MG63 (cell line): ENCODE measurements around the gene ADAMTS12. TPM values are rescaled to one million over a fixed set of nuclear protein-coding genes. Genes with fewer than 3 reads are reported as not detected.

ENCODE experiments used
- DNase-seq: peaks from one replicate; pipeline ENCODE4 v3.0.0-alpha.2; 2020
- H3K27me3 ChIP-seq: fragments of 250-450 bp; sonication (Bioruptor Pico); 2 replicates; pipeline ENCODE4 v1.5.1; 2020; ENCODE audit warnings: mild to moderate bottlenecking, moderate library complexity
- H3K36me3 ChIP-seq: fragments of 250-450 bp; sonication (Bioruptor Pico); 2 replicates; pipeline ENCODE4 v1.5.1; 2020; ENCODE audit warnings: mild to moderate bottlenecking, moderate library complexity
- H3K4me3 ChIP-seq: fragments of 250-450 bp; sonication (Bioruptor Pico); 2 replicates; pipeline ENCODE4 v1.5.1; 2020; ENCODE audit warnings: mild to moderate bottlenecking, moderate library complexity
- H3K9me3 ChIP-seq: fragments of 250-450 bp; sonication (Bioruptor Pico); 2 replicates; pipeline ENCODE4 v1.5.1; 2020; ENCODE audit warnings: mild to moderate bottlenecking, moderate library complexity
- total RNA-seq: library from RNA; depleted of rRNA; stranded (reverse); fragments of >200 nt; shearing (Covaris generic); gene quantifications from 2 replicates; pipeline ENCODE4 v1.2.3, GENCODE V29; 2014; ENCODE audit warnings: low replicate concordance

The ADAMTS12 gene
- total RNA-seq, 1 experiment from 2014 or later: 11.8 TPM

DNA sequence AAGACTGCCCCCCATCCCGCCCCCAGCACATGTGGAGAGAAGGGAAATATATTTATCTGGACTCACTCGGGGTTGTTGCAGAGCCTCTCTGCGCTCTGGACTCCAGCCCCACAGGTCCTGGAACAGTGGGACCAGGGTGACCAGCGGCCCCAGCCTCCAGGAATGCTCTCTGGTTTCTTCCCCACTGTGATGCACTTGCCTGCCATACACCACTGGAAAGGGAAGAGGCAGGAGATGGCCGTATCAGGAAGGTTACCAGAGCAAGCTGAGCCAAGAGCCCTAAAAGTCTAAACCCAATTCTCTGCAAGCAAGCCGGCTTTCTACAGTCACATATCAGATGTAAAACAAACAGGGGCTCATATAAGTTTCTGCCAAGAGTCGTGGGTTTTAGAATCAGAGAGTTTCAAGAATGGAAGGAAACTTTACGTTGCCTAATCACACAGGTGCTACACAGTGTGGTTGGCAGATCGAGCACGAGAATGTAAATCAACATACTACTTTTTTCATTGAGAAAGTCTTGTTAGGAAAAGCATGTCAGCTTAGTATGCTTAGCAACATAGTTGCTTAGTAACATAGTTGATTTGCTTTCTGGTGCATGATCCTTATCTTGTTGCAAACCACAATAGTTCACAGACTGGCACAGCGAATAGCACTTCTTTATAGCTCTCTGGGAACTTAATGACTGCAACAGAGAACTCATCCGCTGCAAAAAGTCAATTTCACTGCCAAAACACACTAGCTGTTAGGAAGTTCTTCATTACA is 249.9 kb downstream of the ADAMTS12 start:
- no peak overlapping the region for H3K4me3 ChIP-seq
- no peaks in the 10 kb centered on the region for H3K27me3 ChIP-seq
- DNase-seq: no peak
- H3K9me3 ChIP-seq: peaks cover 3% of the 10 kb centered on the region; the same call in 1 of the 2 replicates
- no peaks in the 10 kb centered on the region for H3K36me3 ChIP-seq

GRCh38 chr5:33639474-33639873 is 252.3 kb downstream of the ADAMTS12 start:
- H3K4me3 ChIP-seq: no peak overlapping the region
- H3K27me3 ChIP-seq: no peaks in the 10 kb centered on the region
- DNase-seq: no peak
- peaks cover 3% of the 10 kb centered on the region; the same call in 1 of the 2 replicates for H3K9me3 ChIP-seq
- no peaks in the 10 kb centered on the region for H3K36me3 ChIP-seq

DNA sequence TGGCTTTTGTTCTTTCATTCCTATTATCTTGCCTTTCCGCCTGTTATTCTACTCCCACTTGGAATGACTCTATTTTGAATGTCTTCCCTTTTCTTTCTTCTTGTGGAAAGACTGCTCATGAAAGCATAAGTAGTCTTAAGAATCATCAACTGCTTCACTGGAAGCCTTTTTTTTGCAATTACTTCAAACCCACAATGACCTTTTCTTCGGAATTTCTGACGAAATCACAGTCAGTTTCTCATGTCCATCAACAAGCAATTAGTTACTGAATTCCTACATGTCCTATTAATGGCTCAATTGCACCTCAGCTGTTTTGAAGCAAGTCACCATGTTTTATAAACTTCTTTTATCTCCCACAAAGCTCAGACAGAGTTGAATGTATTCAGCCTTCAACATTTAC is 254.8 kb downstream of the ADAMTS12 start:
- Histone ChIP-seq H3K9me3 (no peaks in the 10 kb centered on the region), H3K36me3 (no peaks in the 10 kb centered on the region), H3K4me3 (no peak overlapping the region), H3K27me3 (no peaks in the 10 kb centered on the region)
- DNase-seq: no peak

DNA sequence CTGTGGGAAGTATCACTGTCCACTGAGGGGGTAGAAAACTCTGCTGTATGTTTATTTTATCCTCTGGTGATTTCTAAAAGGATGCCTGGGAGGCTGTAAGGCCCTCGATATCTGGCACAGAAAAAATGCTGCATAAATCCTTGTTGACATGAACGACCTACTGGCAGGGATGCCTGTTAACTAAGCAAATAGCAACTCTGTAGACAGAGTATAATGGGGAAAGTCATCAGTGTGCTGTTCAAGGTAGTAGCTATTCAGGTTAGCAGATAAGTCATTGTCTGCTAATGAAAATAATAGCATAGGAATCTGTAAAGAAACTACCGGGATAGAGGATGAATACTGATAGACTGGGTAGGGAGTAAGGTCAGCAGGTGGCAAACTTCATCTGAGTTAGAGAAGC is 256.2 kb downstream of the ADAMTS12 start:
- no peaks in the 10 kb centered on the region for H3K9me3 ChIP-seq

DNA sequence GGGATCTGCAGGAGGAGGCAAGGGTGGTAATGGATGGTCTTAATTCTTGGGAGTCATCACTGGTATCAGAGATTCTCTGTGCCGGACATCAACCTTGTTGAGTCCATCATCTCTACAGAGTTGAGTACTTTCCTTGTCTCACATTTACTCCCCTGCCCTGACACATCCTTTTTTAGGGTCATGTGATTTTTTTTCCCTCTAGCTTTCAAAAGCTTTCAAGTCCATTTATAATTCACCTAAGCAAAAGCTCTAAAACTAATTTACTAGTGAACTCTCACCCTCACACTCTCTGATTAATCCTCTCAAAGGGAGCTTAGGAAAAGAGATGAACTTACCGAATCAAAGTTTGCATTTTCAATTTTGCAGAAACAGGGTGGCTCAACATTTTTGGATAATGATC is 258.1 kb downstream of the ADAMTS12 start:
- DNase-seq: no peak
- H3K36me3 ChIP-seq: no peaks in the 10 kb centered on the region

More for the DNA sequence above, 256.2 kb downstream of the ADAMTS12 start:
- H3K36me3 ChIP-seq: no peaks in the 10 kb centered on the region
- no peak overlapping the region for H3K4me3 ChIP-seq
- no peaks in the 10 kb centered on the region for H3K27me3 ChIP-seq
- DNase-seq: no peak

DNA sequence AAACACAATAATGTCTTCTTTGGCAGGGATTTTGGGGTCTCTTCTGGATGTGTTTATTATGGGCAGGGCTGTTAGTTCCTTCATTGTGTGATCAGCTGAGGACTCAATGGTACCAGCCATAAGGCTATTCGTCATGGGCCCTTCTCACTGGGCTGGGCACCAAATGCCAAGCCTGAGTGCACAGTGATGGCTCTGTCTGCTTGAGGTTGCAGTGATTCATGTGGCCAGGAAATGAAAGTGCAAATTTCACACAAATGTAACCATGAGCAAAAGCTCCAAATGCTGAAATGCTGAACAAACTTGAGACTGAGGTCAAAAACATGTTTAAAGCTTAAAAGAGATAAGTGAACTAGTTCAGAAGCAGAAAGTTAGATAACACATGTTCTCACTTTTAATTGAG is 260.0 kb downstream of the ADAMTS12 start:
- no peak for DNase-seq
- H3K4me3 ChIP-seq: no peak overlapping the region
- H3K36me3 ChIP-seq: no peaks in the 10 kb centered on the region
- peaks cover 2% of the 10 kb centered on the region; the same call in 1 of the 2 replicates for H3K27me3 ChIP-seq
- no peaks in the 10 kb centered on the region for H3K9me3 ChIP-seq

More for the DNA sequence above, 258.1 kb downstream of the ADAMTS12 start:
- Histone ChIP-seq H3K4me3 (no peak overlapping the region), H3K9me3 (no peaks in the 10 kb centered on the region), H3K27me3 (no peaks in the 10 kb centered on the region)

DNA sequence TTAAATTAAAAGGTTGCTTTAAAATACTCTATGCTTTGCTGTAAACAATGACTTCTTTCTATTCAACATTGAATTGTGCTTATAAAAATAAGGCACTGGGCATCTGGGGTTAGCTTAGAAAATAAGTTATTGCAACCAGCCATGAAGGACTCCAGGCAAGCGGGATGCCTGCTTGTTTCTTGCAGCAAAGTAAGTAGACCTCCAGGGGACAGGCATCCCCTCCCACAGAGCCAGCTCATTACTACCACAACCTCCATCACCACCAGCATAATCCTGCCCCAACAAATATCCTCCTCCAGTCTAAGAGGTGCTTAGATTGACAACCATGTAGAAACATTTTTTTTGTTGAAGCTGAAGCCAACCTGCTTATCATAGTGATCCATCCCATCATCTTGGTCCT is 260.7 kb downstream of the ADAMTS12 start:
- Histone ChIP-seq H3K36me3 (no peaks in the 10 kb centered on the region), H3K27me3 (peaks cover 2% of the 10 kb centered on the region; the same call in 1 of the 2 replicates), H3K4me3 (no peak overlapping the region), H3K9me3 (no peaks in the 10 kb centered on the region)
- no peak for DNase-seq

DNA sequence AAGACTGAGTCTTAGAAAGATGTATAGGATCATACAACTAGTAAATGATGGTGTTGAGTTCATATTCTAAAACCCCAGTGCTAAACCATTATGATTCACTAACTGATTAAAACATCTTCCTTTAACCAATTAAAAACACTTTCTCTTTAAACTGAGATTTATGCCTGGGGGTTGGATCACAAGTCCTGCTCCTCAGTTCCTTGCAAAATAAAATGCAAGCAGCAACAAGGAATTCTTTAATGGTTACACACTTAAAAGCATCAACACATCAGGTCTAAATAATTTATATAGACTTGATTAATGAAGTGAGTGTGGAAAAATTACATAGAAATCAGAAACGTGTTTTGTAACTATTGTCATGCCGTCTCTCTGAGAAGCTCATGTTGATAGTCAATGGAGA is 261.8 kb downstream of the ADAMTS12 start:
- H3K36me3 ChIP-seq: no peaks in the 10 kb centered on the region
- peaks cover 2% of the 10 kb centered on the region; the same call in 1 of the 2 replicates for H3K27me3 ChIP-seq
- DNase-seq: no peak
- H3K9me3 ChIP-seq: no peaks in the 10 kb centered on the region
- H3K4me3 ChIP-seq: no peak overlapping the region

DNA sequence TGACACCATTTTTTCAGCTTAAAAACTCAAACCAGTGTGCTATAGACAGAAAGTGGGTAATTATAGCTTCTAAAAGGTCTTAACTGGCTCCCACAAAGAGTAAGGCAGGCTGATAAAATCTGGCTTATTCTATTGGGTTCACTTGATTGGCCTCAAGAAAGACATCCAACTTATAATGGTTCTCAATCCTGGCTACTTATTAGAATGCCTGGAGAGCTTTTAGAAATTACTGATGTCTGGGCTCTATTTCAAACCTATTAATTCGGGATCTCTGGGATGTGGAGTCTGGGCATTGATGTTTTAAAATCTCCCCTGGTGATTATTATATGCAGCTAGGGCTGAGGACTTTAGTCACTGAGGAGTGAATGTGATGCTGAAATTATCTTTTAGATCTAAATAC is 263.0 kb downstream of the ADAMTS12 start:
- no peak for DNase-seq
- no peak overlapping the region for H3K4me3 ChIP-seq
- peaks cover 2% of the 10 kb centered on the region; the same call in 1 of the 2 replicates for H3K27me3 ChIP-seq
- no peaks in the 10 kb centered on the region for H3K36me3 ChIP-seq
- no peaks in the 10 kb centered on the region for H3K9me3 ChIP-seq

GRCh38 chr5:33621514-33621913 is 270.3 kb downstream of the ADAMTS12 start:
- H3K4me3 ChIP-seq: no peak overlapping the region
- no peaks in the 10 kb centered on the region; the same call in 1 of the 2 replicates for H3K27me3 ChIP-seq
- H3K36me3 ChIP-seq: no peaks in the 10 kb centered on the region
- no peak for DNase-seq
- H3K9me3 ChIP-seq: no peaks in the 10 kb centered on the region

- DNase-seq: no peak
- Histone ChIP-seq H3K4me3 (no peak overlapping the region), H3K9me3 (no peaks in the 10 kb centered on the region), H3K27me3 (no peaks in the 10 kb centered on the region; the same call in 1 of the 2 replicates), H3K36me3 (no peaks in the 10 kb centered on the region)
These were observed 277.8 kb downstream of the ADAMTS12 start for GRCh38 chr5:33614039-33614438.

GRCh38 chr5:33612386-33612785 is 279.4 kb downstream of the ADAMTS12 start:
- H3K9me3 ChIP-seq: no peaks in the 10 kb centered on the region
- no peaks in the 10 kb centered on the region; the same call in 1 of the 2 replicates for H3K27me3 ChIP-seq
- DNase-seq: no peak
- no peaks in the 10 kb centered on the region for H3K36me3 ChIP-seq
- H3K4me3 ChIP-seq: no peak overlapping the region

DNA sequence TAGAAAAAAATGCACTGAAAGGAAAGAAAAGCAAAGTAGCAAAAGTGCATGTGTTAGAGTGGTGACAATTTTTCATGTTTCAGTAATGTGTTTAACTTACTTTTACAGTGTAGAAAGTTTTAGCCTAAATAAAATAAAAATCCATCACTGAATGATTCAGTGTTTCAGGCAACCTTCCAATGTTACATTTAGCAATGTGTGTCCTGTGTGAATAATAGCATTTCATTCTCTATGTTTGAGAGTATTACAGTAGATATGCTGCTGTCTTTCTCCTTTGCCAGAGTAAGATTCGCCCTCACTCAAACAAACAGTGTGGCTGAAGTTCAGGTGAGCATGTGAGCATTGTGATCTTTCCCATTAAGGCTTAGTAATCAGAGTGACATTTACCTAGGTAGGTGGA is 279.9 kb downstream of the ADAMTS12 start:
- Histone ChIP-seq H3K36me3 (no peaks in the 10 kb centered on the region), H3K27me3 (no peaks in the 10 kb centered on the region; the same call in 1 of the 2 replicates), H3K9me3 (no peaks in the 10 kb centered on the region), H3K4me3 (no peak overlapping the region)
- DNase-seq: no peak

DNA sequence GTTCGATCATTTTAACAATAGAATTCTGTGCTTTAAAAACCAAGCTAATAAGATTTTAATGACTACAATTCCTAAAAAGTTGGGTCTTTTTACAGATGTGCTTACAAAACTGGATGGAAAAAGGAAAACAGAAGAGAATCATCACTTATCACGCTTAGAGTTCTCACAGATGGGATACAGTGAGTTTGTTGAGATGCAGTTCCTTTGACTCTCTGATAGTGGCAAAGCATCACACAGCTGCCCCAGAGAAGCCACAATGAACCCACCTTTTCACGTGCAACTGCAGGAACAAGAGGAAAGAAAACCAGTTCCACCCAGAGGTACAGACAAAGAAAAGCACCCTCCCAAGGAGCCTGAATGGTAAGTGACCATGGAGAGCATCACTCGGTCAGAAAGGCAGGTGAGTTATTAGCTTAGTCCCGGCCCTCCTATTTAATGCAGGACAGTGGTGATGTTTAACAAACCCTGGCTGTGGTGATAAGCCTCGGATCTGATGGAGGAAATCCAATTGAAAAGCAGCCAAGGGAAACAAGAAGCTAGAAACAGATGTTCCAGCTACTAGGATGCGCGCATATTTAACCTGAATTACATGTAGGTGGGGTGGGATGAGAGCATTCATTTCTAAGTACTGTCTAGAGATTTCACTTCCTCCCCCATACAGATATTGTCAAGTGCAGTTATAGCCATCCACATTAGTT is 283.3 kb downstream of the ADAMTS12 start:
- Histone ChIP-seq H3K9me3 (no peaks in the 10 kb centered on the region), H3K27me3 (no peaks in the 10 kb centered on the region; the same call in 1 of the 2 replicates), H3K36me3 (no peaks in the 10 kb centered on the region), H3K4me3 (no peak overlapping the region)
- DNase-seq: no peak

DNA sequence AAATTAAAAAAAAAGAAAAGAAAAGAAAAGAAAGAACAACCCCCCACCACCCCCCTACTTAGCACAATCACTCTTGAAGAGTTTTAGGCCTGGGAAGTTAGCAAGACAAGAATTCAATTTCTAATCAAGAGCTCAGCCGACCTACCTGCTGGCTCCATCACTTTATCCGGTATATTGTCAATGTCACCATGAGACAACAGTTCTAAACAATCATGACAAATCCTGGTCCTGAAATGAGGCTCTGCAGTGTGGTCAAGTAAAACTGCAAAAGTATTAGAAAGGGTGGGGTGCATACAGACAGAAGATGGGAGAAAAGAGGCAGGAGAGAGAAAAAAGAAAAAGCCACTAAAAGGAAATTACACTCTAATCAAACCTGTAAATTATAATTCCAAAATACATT is 287.3 kb downstream of the ADAMTS12 start:
- H3K4me3 ChIP-seq: no peak overlapping the region
- H3K27me3 ChIP-seq: no peaks in the 10 kb centered on the region
- DNase-seq: no peak
- H3K9me3 ChIP-seq: no peaks in the 10 kb centered on the region
- H3K36me3 ChIP-seq: no peaks in the 10 kb centered on the region

DNA sequence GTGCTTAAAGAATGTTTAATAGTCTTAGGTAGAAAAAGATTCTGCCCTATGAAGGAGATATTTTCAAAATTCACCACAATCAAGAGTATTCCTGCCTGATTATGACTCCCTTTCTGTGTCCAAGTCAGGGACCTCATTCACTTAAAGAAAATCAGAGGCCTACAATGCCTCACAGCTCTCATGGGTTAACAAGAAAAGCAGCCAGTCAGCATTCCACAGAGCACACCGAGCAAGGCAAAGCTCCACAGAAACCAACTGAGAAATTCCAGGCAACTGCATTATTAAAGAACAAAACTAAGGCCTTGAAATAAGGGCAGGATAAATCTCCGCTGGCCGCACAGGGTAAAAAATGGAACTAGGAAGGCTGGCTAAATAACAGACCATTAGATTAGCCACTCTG is 289.9 kb downstream of the ADAMTS12 start:
- DNase-seq: no peak
- Histone ChIP-seq H3K4me3 (no peak overlapping the region), H3K27me3 (no peaks in the 10 kb centered on the region), H3K9me3 (no peaks in the 10 kb centered on the region), H3K36me3 (no peaks in the 10 kb centered on the region)

DNA sequence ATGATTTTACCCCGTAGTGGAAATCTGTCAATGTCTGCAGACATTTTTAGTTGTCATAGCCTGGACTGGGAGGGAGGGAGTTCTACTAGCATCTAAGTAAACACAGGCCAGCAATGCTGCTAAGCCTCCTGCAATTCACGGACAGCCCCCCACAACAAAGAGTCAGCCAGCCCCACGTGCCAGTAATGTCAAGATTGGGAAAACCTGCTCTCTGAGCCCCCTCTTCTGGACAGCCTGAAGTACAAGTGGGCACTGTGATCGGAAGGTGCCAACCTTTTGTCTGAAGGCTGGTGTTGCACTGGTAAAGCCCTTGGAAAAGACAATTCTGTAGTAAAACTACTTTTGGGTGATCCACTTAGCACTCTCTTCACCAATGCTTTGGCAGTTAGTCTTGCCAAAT is 296.5 kb downstream of the ADAMTS12 start:
- no peak for DNase-seq
- Histone ChIP-seq H3K9me3 (no peaks in the 10 kb centered on the region), H3K27me3 (no peaks in the 10 kb centered on the region), H3K36me3 (no peaks in the 10 kb centered on the region), H3K4me3 (no peak overlapping the region)

GRCh38 chr5:33594006-33594405 is 297.8 kb downstream of the ADAMTS12 start:
- DNase-seq: no peak
- H3K36me3 ChIP-seq: no peaks in the 10 kb centered on the region
- no peaks in the 10 kb centered on the region for H3K27me3 ChIP-seq
- H3K4me3 ChIP-seq: no peak overlapping the region
- no peaks in the 10 kb centered on the region for H3K9me3 ChIP-seq
